Activated naive CD8-positive, alpha-beta T cell treated with anti-CD3 and anti-CD28 coated beads, Interleukin-2, amount 50 U/mL, for 16 hours (primary cell): ENCODE measurements around the gene PRDM15.

ENCODE experiments used
- DNase-seq: peaks from one replicate; pipeline ENCODE4 v3.0.0-alpha.2; 2020; ENCODE audit warnings: low read depth, low spot score

Gene PRDM15

GRCh38 chr21:41907496-41908258 lies 28.5 kb upstream of the PRDM15 start:
- no peak for DNase-seq

- DNase-seq: no peak
Observed at GRCh38 chr21:41906770-41907169, 27.6 kb upstream of the PRDM15 start.

- DNase-seq: no peak
Observed at GRCh38 chr21:41903559-41904351, 24.6 kb upstream of the PRDM15 start.

GRCh38 chr21:41902946-41903345 lies 23.8 kb upstream of the PRDM15 start:
- no peak for DNase-seq

GRCh38 chr21:41901782-41902181 lies 22.6 kb upstream of the PRDM15 start:
- no peak for DNase-seq

- DNase-seq: no peak
Observed at GRCh38 chr21:41901099-41901498, 22.0 kb upstream of the PRDM15 start.

- DNase-seq: no peak
Observed at GRCh38 chr21:41900401-41900800, 21.3 kb upstream of the PRDM15 start.

GRCh38 chr21:41899426-41900202 lies 20.5 kb upstream of the PRDM15 start:
- DNase-seq: peak; percentile 22

- no peak for DNase-seq
Observed at GRCh38 chr21:41898998-41899397, 19.9 kb upstream of the PRDM15 start.

- no peak for DNase-seq
Observed at GRCh38 chr21:41897700-41898099, 18.6 kb upstream of the PRDM15 start.

- no peak for DNase-seq
Observed at GRCh38 chr21:41897047-41897669, 18.0 kb upstream of the PRDM15 start.

GRCh38 chr21:41895643-41896493 lies 16.7 kb upstream of the PRDM15 start:
- DNase-seq: no peak

- DNase-seq: no peak
Observed at GRCh38 chr21:41894922-41895557, 15.9 kb upstream of the PRDM15 start.

GRCh38 chr21:41894511-41894910 lies 15.4 kb upstream of the PRDM15 start:
- no peak for DNase-seq

GRCh38 chr21:41892726-41893125 lies 13.6 kb upstream of the PRDM15 start:
- DNase-seq: no peak

GRCh38 chr21:41891132-41891531 lies 12.0 kb upstream of the PRDM15 start:
- DNase-seq: no peak

- no peak for DNase-seq
Observed at GRCh38 chr21:41890355-41890754, 11.2 kb upstream of the PRDM15 start.

GRCh38 chr21:41888749-41889376 lies 9.7 kb upstream of the PRDM15 start:
- no peak for DNase-seq

- DNase-seq: no peak
Observed at GRCh38 chr21:41887667-41888066, 8.5 kb upstream of the PRDM15 start.

- DNase-seq: no peak
Observed at GRCh38 chr21:41886328-41886727, 7.2 kb upstream of the PRDM15 start.
